ENCODE data around the gene LNPEP. TPM values are rescaled to one million over a fixed set of nuclear protein-coding genes. Genes with fewer than 3 reads are reported as not detected.

The LNPEP gene
- polyA plus RNA-seq, 2 donors: 4.3 to 5.7 TPM

DNA sequence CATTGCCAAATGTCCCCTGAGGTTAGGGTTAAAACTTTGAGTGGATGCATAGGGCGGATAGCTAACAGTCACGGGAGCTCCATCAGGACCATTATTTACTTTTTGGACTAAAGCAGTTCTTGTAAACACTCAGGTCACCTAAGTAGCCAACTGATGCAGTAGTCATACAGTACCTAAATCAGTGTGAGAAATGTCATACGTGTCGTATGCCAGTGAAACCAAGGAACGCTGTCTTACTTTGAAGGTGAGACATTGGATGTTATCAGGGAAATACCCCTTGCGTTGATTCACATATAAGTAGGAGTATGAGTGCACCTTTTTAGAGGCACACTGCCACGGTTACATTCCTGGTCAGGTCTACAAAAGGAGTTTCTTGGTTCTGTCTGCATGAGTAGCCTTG is 101.9 kb downstream of the LNPEP start:
- Histone ChIP-seq H3K4me1 (ENCODE audit: control insufficient read depth in 2 of 2, insufficient read depth in 2 of 2, low read length in 1 of 2) (peaks cover 0 to under 1% of the 10 kb centered on the region in 2 donors), H3K27ac (ENCODE audit: low read depth in 2 of 2, low read length in 1 of 2) (no peak overlapping the region), H3K9me3 (ENCODE audit: control insufficient read depth in 2 of 2, insufficient read depth in 1 of 2, low read depth in 1 of 2, low read length in 1 of 2) (no peaks in the 10 kb centered on the region), H3K27me3 (ENCODE audit: control insufficient read depth in 1 of 2, insufficient read depth in 2 of 2, low read length in 2 of 2) (no peaks in the 10 kb centered on the region), H3K4me3 (ENCODE audit: low read depth in 1 of 2, low read length in 2 of 2) (no peak overlapping the region), H3K36me3 (ENCODE audit: control insufficient read depth in 2 of 2, insufficient read depth in 2 of 2, low read length in 1 of 2) (no peaks in the 10 kb centered on the region)
- WGBS, 2 donors: 76 to 81% methylated on average over 7 of the region's 7 CpGs

DNA sequence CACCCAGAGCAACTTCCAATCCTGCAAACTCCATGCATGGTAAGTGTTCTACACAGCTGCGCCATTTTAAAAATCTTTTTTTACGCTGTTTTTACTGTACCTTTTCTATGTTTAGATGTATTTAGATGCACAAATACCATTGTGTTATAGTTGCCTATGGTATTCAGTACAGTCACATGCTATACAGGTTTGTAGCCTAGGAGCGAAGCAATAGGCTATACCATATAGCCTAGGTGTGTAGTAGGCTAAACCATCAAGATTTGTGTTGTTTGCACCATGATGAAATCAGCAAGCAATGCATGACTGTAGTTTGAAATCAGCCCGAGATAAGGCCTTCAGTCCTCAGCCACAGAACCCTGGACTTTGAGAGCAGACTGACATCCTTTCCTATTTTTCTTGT is 105.4 kb downstream of the LNPEP start:
- no peaks in the 10 kb centered on the region for H3K36me3 ChIP-seq (ENCODE audit: control insufficient read depth in 2 of 2, insufficient read depth in 2 of 2, low read length in 1 of 2)
- 98% methylated on average over 4 of the region's 4 CpGs for WGBS, 2 donors

DNA sequence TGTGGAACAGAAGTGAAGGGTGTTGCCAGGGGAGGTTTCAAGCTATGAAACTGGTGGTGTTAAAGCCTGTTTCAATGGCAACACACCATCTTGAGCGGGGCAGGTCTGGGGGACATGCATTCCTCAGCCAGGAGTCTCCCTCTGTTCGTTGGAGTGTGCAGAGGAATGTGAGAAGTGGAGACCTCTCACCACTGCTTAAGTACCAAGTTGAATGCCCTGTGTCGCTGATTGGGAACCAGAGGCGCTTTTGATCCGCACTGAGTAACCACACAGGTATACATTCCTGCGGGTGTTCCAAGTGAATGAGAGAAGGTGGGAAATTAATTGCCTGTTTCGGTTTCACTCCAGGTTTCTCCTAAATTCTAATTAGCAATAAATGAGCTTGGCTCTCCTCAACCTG is 107.1 kb downstream of the LNPEP start:
- peaks cover 0 to 4% of the 10 kb centered on the region in 2 donors for H3K4me1 ChIP-seq (ENCODE audit: control insufficient read depth in 2 of 2, insufficient read depth in 2 of 2, low read length in 1 of 2)
- H3K27me3 ChIP-seq (ENCODE audit: control insufficient read depth in 1 of 2, insufficient read depth in 2 of 2, low read length in 2 of 2): no peaks in the 10 kb centered on the region
- no peaks in the 10 kb centered on the region for H3K36me3 ChIP-seq (ENCODE audit: control insufficient read depth in 2 of 2, insufficient read depth in 2 of 2, low read length in 1 of 2)
- no peak overlapping the region for H3K27ac ChIP-seq (ENCODE audit: low read depth in 2 of 2, low read length in 1 of 2)
- WGBS, 2 donors: 75 to 80% methylated on average over 7 of the region's 7 CpGs
- H3K9me3 ChIP-seq (ENCODE audit: control insufficient read depth in 2 of 2, insufficient read depth in 1 of 2, low read depth in 1 of 2, low read length in 1 of 2): no peaks in the 10 kb centered on the region
- H3K4me3 ChIP-seq (ENCODE audit: low read depth in 1 of 2, low read length in 2 of 2): no peak overlapping the region

More for the DNA sequence above, 105.4 kb downstream of the LNPEP start:
- Histone ChIP-seq H3K27me3 (ENCODE audit: control insufficient read depth in 1 of 2, insufficient read depth in 2 of 2, low read length in 2 of 2) (no peaks in the 10 kb centered on the region), H3K9me3 (ENCODE audit: control insufficient read depth in 2 of 2, insufficient read depth in 1 of 2, low read depth in 1 of 2, low read length in 1 of 2) (no peaks in the 10 kb centered on the region), H3K4me3 (ENCODE audit: low read depth in 1 of 2, low read length in 2 of 2) (no peak overlapping the region), H3K27ac (ENCODE audit: low read depth in 2 of 2, low read length in 1 of 2) (no peak overlapping the region), H3K4me1 (ENCODE audit: control insufficient read depth in 2 of 2, insufficient read depth in 2 of 2, low read length in 1 of 2) (peaks cover 0 to 4% of the 10 kb centered on the region in 2 donors)

DNA sequence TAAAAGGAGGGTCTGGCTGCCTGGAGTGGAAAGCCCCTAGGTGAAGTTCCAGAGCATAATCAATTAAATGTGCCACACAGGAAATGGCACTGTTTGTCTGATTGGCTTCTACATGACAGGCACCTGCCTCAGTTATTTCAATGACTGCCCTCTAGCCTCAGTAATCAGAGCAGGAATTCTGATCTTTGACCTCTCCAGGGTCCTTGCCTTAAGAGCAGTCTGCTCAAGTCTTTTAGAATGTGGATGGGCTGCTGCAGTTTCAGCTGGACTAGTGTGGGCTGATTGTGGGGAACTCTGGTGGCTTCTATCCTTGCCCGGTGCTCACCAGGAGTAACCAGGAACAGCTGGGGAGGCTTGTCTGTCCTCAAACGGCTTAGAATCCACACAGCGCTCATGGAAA is 107.6 kb downstream of the LNPEP start:
- 76 to 78% methylated on average over 3 of the region's 3 CpGs for WGBS, 2 donors
- Histone ChIP-seq H3K27ac (ENCODE audit: low read depth in 2 of 2, low read length in 1 of 2) (no peak overlapping the region), H3K27me3 (ENCODE audit: control insufficient read depth in 1 of 2, insufficient read depth in 2 of 2, low read length in 2 of 2) (no peaks in the 10 kb centered on the region), H3K36me3 (ENCODE audit: control insufficient read depth in 2 of 2, insufficient read depth in 2 of 2, low read length in 1 of 2) (no peaks in the 10 kb centered on the region), H3K9me3 (ENCODE audit: control insufficient read depth in 2 of 2, insufficient read depth in 1 of 2, low read depth in 1 of 2, low read length in 1 of 2) (no peaks in the 10 kb centered on the region), H3K4me3 (ENCODE audit: low read depth in 1 of 2, low read length in 2 of 2) (no peak overlapping the region), H3K4me1 (ENCODE audit: control insufficient read depth in 2 of 2, insufficient read depth in 2 of 2, low read length in 1 of 2) (peaks cover 0 to 4% of the 10 kb centered on the region in 2 donors)

DNA sequence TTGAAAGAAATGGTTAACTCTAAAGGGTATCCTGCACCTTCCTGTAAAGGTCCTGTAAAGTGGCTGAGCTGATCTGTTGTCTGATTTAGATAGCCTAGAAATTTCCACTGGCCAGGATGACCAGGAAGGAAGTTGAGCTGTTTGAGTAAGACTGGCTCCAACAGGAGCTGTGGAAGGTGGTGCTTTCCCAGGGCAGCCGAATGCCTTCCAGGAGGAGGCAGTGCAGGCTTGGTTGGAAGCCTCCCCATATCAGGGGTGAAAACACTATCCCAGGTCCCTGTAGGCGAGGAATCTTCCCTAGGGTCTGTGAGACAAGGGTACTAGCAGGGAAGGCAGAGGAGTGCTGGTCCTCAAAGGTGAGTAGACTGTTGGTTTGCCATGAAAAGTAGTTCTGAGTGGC is 108.2 kb downstream of the LNPEP start:
- no peak overlapping the region for H3K4me3 ChIP-seq (ENCODE audit: low read depth in 1 of 2, low read length in 2 of 2)
- 71 to 73% methylated on average over 2 of the region's 2 CpGs for WGBS, 2 donors
- H3K4me1 ChIP-seq (ENCODE audit: control insufficient read depth in 2 of 2, insufficient read depth in 2 of 2, low read length in 1 of 2): peaks cover 0 to 4% of the 10 kb centered on the region in 2 donors
- no peak overlapping the region for H3K27ac ChIP-seq (ENCODE audit: low read depth in 2 of 2, low read length in 1 of 2)
- H3K9me3 ChIP-seq (ENCODE audit: control insufficient read depth in 2 of 2, insufficient read depth in 1 of 2, low read depth in 1 of 2, low read length in 1 of 2): no peaks in the 10 kb centered on the region
- no peaks in the 10 kb centered on the region for H3K27me3 ChIP-seq (ENCODE audit: control insufficient read depth in 1 of 2, insufficient read depth in 2 of 2, low read length in 2 of 2)
- H3K36me3 ChIP-seq (ENCODE audit: control insufficient read depth in 2 of 2, insufficient read depth in 2 of 2, low read length in 1 of 2): no peaks in the 10 kb centered on the region

DNA sequence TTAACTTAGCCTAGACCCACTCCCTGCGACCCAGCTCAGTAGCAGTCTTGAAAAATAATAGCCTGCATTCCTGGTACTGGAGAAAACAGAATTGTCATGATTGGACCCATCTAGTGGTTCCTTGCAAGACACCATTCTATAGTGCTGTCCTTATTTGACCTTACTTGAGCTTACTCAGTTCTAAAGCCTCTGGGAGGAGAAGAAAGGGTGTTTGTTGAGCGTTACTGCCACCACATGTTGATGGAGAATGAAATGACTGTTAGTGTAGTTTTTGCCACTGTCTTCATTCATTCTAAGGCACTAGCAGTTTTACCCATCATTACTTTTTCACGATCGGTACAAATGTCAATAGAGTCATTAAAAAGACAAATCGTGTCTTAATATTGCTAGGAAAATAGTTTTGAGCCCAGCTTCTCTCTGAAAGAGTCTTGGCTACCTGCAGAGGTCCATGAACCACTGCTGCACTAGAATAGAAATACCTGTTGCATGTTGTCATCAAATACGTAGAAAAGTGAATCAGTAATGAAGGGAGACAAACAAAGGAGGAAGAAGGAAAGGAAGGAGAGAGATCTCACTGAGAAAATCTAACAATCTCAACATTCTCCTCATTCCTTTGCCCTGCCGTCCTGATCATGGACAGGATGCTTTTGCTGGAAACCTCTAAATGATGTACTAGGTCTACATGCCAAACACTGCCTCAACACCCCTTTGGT is 110.5 kb downstream of the LNPEP start:
- Histone ChIP-seq H3K9me3 (ENCODE audit: control insufficient read depth in 2 of 2, insufficient read depth in 1 of 2, low read depth in 1 of 2, low read length in 1 of 2) (no peaks in the 10 kb centered on the region), H3K36me3 (ENCODE audit: control insufficient read depth in 2 of 2, insufficient read depth in 2 of 2, low read length in 1 of 2) (no peaks in the 10 kb centered on the region), H3K4me1 (ENCODE audit: control insufficient read depth in 2 of 2, insufficient read depth in 2 of 2, low read length in 1 of 2) (peaks cover 0 to 4% of the 10 kb centered on the region in 2 donors), H3K27me3 (ENCODE audit: control insufficient read depth in 1 of 2, insufficient read depth in 2 of 2, low read length in 2 of 2) (no peaks in the 10 kb centered on the region), H3K27ac (ENCODE audit: low read depth in 2 of 2, low read length in 1 of 2) (no peak overlapping the region), H3K4me3 (ENCODE audit: low read depth in 1 of 2, low read length in 2 of 2) (no peak overlapping the region)
- 70 to 74% methylated on average over 7 of the region's 7 CpGs for WGBS, 2 donors

DNA sequence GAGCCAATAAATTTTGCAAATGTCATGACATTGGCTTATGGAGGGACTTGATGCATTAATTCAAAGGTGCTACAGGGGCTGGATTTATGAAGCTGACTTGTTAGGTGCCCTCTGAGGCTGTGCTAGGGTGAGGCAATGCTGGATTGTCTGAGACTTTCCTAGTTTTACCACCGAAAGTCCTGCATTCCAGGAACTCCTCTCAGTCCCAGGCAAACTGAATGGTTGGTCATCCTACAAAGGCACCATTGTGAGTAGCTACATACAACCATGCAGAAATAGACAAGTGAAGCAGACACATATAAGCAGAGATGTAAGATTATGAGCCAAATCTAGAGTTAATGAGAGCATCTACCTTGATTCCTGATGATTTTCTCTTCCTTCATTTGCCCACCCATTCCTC is 111.2 kb downstream of the LNPEP start:
- 80 to 88% methylated on average over 1 of the region's 1 CpG for WGBS, 2 donors
- no peaks in the 10 kb centered on the region for H3K27me3 ChIP-seq (ENCODE audit: control insufficient read depth in 1 of 2, insufficient read depth in 2 of 2, low read length in 2 of 2)
- no peaks in the 10 kb centered on the region for H3K36me3 ChIP-seq (ENCODE audit: control insufficient read depth in 2 of 2, insufficient read depth in 2 of 2, low read length in 1 of 2)

DNA sequence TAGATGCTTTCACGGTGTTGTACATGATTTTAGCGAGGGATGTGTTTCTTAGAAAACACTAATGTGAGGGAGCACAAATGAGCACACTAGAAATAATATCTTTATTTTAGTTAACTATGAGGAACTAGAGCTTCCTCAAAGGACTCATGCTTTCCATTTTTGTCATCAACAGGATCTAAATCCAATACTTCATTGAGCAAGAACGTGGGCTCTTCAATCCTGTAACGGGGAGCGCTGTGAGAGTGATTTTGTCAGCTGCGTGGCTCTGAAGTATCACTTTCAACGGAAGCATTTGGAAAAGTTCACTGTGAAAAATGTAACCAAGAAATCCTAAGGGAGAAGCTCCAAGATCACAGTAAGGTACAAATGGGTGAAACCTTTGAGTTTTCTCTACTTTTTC is 113.3 kb downstream of the LNPEP start:
- Histone ChIP-seq H3K9me3 (ENCODE audit: control insufficient read depth in 2 of 2, insufficient read depth in 1 of 2, low read depth in 1 of 2, low read length in 1 of 2) (no peaks in the 10 kb centered on the region), H3K4me3 (ENCODE audit: low read depth in 1 of 2, low read length in 2 of 2) (no peak overlapping the region), H3K36me3 (ENCODE audit: control insufficient read depth in 2 of 2, insufficient read depth in 2 of 2, low read length in 1 of 2) (no peaks in the 10 kb centered on the region), H3K27ac (ENCODE audit: low read depth in 2 of 2, low read length in 1 of 2) (no peak overlapping the region), H3K4me1 (ENCODE audit: control insufficient read depth in 2 of 2, insufficient read depth in 2 of 2, low read length in 1 of 2) (no peaks in the 10 kb centered on the region), H3K27me3 (ENCODE audit: control insufficient read depth in 1 of 2, insufficient read depth in 2 of 2, low read length in 2 of 2) (no peaks in the 10 kb centered on the region)
- 89 to 92% methylated on average over 7 of the region's 7 CpGs for WGBS, 2 donors

More for the DNA sequence above, 111.2 kb downstream of the LNPEP start:
- no peak overlapping the region for H3K27ac ChIP-seq (ENCODE audit: low read depth in 2 of 2, low read length in 1 of 2)
- no peaks in the 10 kb centered on the region for H3K9me3 ChIP-seq (ENCODE audit: control insufficient read depth in 2 of 2, insufficient read depth in 1 of 2, low read depth in 1 of 2, low read length in 1 of 2)
- no peak overlapping the region for H3K4me3 ChIP-seq (ENCODE audit: low read depth in 1 of 2, low read length in 2 of 2)
- peaks cover 0 to 4% of the 10 kb centered on the region in 2 donors for H3K4me1 ChIP-seq (ENCODE audit: control insufficient read depth in 2 of 2, insufficient read depth in 2 of 2, low read length in 1 of 2)

DNA sequence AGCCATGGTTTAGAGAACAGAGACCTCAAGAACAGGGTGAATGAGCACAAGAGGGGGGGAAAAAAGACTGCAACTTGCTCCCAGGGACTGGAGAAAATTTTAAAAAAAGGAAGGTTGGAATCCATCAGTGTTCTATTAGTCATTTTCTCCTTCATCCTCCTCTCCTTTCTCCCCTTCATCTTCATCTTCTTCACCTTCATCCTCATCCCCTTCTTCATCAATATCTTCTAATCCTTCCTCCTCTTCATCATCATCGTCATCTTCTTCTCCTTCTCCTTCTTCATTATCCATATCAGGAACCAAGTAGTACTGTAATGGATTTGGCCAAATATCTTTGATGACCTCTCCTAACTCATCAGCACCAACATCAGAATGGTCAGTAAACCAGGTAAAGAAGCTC is 120.4 kb downstream of the LNPEP start:
- WGBS, 2 donors: 82 to 96% methylated on average over 1 of the region's 1 CpG

DNA sequence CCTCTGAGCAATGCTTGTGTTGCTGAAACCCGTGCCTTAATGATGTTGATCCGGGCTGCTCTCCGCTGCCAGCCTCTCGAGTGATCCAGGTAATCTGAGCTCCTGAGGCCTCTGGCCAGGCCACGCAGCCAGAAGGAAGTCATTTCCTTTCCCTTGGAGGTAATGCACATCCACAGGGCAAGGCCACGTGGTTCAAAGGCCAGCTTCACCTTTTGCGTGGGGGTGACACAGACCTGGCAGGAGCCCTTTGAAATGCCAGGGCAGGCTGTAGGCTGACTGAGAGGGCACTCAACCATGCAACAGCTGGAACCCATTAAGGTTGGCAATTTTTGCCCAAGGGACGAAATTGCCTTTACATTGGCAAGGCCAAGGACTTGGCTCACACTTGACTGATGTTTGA is 126.2 kb downstream of the LNPEP start:
- H3K27me3 ChIP-seq (ENCODE audit: control insufficient read depth in 1 of 2, insufficient read depth in 2 of 2, low read length in 2 of 2): no peaks in the 10 kb centered on the region
- H3K4me1 ChIP-seq (ENCODE audit: control insufficient read depth in 2 of 2, insufficient read depth in 2 of 2, low read length in 1 of 2): no peaks in the 10 kb centered on the region
- no peaks in the 10 kb centered on the region for H3K9me3 ChIP-seq (ENCODE audit: control insufficient read depth in 2 of 2, insufficient read depth in 1 of 2, low read depth in 1 of 2, low read length in 1 of 2)
- 50 to 67% methylated on average over 8 of the region's 8 CpGs for WGBS, 2 donors
- no peak overlapping the region for H3K27ac ChIP-seq (ENCODE audit: low read depth in 2 of 2, low read length in 1 of 2)
- no peak overlapping the region for H3K4me3 ChIP-seq (ENCODE audit: low read depth in 1 of 2, low read length in 2 of 2)
- H3K36me3 ChIP-seq (ENCODE audit: control insufficient read depth in 2 of 2, insufficient read depth in 2 of 2, low read length in 1 of 2): no peaks in the 10 kb centered on the region

More for the DNA sequence above, 120.4 kb downstream of the LNPEP start:
- Histone ChIP-seq H3K36me3 (ENCODE audit: control insufficient read depth in 2 of 2, insufficient read depth in 2 of 2, low read length in 1 of 2) (no peaks in the 10 kb centered on the region), H3K4me1 (ENCODE audit: control insufficient read depth in 2 of 2, insufficient read depth in 2 of 2, low read length in 1 of 2) (no peaks in the 10 kb centered on the region), H3K9me3 (ENCODE audit: control insufficient read depth in 2 of 2, insufficient read depth in 1 of 2, low read depth in 1 of 2, low read length in 1 of 2) (no peaks in the 10 kb centered on the region), H3K27me3 (ENCODE audit: control insufficient read depth in 1 of 2, insufficient read depth in 2 of 2, low read length in 2 of 2) (no peaks in the 10 kb centered on the region), H3K4me3 (ENCODE audit: low read depth in 1 of 2, low read length in 2 of 2) (no peak overlapping the region), H3K27ac (ENCODE audit: low read depth in 2 of 2, low read length in 1 of 2) (no peak overlapping the region)

Data from esophagus (tissue), 2 donors.